Astrocyte of the spinal cord (primary cell): ENCODE measurements around the gene LY6G5B.

Experiments
- DNase-seq: peaks from one replicate; pipeline ENCODE4 v3.0.0; 2011; ENCODE audit warnings: low read depth, low spot score
- H3K4me3 ChIP-seq: 2 replicates; pipeline ENCODE4 v1.5.1; 2011; ENCODE audit warnings: low read depth, mild to moderate bottlenecking, low read length, moderate library complexity
- in situ Hi-C: cut with HindIII; loops from 2 replicates; pipeline ENCODE4 v1.10.0; 2017; ENCODE audit warnings: low sequenced_read_pairs
- TF ChIP-seq, protein P1 (sequence below): IDR thresholded peaks from 2 replicates; pipeline ENCODE4 v1.5.1; 2012; ENCODE audit warnings: low read depth, mild to moderate bottlenecking, low read length, inconsistent platforms

The LY6G5B gene, protein sequence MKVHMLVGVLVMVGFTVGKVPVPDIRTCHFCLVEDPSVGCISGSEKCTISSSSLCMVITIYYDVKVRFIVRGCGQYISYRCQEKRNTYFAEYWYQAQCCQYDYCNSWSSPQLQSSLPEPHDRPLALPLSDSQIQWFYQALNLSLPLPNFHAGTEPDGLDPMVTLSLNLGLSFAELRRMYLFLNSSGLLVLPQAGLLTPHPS

DNA sequence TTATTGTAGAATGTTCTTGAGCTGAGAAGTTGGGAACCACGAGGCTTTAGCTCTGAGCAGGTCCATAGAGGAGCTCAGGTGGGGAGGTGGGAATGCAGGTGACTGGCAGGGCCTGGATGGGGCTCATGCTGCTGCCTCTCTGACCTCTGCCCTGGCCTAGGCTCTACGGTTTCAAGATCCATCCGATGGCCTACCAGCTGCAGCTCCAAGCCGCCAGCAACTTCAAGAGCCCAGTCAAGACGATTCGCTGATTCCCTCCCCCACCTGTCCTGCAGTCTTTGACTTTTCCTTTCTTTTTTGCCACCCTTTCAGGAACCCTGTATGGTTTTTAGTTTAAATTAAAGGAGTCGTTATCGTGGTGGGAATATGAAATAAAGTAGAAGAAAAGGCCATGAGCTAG, at the start of gene LY6G5B:
LY6G5B (plus strand) TSS at position 301 of the 400 bp plus-strand sequence. CDS start 975 bp downstream, outside the sequence.
- in situ Hi-C loops, result no loop called here
- H3K4me3 ChIP-seq, result no peak within 1 kb of the TSS
- no peak for DNase-seq
- TF ChIP-seq, protein P1, sequence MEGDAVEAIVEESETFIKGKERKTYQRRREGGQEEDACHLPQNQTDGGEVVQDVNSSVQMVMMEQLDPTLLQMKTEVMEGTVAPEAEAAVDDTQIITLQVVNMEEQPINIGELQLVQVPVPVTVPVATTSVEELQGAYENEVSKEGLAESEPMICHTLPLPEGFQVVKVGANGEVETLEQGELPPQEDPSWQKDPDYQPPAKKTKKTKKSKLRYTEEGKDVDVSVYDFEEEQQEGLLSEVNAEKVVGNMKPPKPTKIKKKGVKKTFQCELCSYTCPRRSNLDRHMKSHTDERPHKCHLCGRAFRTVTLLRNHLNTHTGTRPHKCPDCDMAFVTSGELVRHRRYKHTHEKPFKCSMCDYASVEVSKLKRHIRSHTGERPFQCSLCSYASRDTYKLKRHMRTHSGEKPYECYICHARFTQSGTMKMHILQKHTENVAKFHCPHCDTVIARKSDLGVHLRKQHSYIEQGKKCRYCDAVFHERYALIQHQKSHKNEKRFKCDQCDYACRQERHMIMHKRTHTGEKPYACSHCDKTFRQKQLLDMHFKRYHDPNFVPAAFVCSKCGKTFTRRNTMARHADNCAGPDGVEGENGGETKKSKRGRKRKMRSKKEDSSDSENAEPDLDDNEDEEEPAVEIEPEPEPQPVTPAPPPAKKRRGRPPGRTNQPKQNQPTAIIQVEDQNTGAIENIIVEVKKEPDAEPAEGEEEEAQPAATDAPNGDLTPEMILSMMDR, result no peak

DNA sequence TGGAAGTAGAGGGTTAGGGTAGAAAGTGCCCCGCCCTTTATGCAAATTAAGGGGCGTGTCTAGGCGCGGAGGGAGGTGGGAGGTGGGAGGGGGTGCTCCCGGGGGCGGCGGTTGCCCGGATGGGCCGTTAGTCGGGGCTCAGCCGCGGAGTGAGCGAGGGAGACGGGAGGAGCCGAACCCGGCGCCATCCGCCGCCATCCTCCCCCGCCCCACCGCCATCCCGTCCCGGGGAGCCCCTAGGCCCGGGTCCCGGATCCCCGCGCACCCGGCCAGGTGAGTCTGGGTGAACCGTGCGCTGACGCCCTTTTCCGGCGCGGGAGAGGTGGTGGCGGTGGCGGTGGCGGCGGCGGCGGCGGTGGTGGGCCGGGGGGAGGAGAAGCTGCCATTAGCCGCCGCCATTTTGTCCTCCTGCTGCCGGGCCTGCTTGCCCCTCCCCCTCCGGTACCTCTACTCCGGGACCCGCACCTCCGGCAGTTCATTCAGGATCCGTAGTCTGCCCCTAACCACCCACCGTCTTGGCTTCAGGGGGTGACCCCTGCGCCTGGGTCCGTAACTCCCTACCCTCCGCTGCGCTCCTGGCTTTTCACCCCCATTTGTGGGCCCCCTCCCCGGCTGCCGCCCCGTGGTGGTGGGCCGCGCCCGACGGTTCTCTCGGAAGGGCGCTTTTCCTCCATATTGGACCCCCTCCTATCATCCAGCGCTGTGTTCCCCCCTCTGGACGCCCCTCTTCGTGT, 49.0 kb upstream of the LY6G5B start, which contains the start of gene PRRC2A:
PRRC2A (plus strand) TSS at position 130 of the 734 bp plus-strand sequence. CDS start 2,075 bp downstream, outside the sequence.
- no peak for DNase-seq
- TF ChIP-seq, protein P1, result no peak
- peak within 1 kb of the TSS; percentile 66 for H3K4me3 ChIP-seq
- in situ Hi-C loops, result no loop called here

DNA sequence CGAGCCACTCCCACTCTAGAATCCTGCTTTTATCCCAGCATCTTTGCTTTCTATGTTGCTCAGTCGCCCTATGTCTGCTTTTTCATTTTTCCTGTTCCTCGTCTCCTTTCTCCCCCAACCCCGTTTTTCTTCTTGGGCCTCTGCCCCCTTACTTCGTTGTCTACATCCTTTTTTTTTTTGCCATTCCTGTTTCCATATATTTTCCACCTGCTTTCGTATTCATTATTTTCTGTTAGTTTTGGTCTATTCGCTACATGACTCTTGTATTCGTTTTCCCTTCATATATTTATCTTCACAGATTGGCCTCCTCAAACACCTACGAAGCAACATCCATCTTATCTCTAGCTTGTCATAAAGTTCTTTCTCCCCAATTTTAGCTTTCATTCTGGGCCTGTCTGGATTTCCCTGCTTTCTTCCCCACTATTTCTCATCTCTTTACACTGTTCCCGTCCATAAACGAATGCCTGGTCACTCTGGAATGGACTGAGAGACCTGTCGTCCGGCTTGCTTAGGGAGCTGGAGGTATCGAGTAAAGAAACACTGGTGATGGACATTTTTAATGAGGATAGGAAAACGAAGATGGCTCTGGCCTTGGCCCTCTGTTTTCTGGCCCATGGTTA, 48.3 kb upstream of the LY6G5B start:
- in situ Hi-C loops, result no loop called here
- DNase-seq, result no peak
- TF ChIP-seq, protein P1, result no peak
- H3K4me3 ChIP-seq, result peak overlapping the region; percentile 61

DNA sequence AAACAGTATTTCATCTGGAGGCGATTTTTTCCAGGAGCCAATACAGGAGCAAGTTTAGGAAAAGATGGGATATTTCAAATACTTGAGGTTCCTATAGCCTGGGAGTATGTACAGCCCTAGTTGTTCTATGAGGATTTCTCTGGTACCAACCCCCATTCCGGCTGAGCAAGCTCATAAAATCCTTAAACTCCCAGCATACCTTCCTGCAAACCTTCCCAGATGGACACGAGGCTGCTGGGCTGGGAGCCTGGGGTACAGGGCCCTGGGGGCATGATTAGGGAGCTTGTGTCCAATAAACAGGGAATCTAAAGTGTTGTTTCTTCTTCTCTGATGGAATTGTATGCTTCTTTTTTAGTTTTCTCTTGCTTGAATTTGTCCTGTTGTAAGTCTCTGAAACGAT, 47.8 kb upstream of the LY6G5B start:
- TF ChIP-seq, protein P1, result no peak
- in situ Hi-C loops, result no loop called here
- H3K4me3 ChIP-seq, result peak overlapping the region; percentile 61
- no peak for DNase-seq

DNA sequence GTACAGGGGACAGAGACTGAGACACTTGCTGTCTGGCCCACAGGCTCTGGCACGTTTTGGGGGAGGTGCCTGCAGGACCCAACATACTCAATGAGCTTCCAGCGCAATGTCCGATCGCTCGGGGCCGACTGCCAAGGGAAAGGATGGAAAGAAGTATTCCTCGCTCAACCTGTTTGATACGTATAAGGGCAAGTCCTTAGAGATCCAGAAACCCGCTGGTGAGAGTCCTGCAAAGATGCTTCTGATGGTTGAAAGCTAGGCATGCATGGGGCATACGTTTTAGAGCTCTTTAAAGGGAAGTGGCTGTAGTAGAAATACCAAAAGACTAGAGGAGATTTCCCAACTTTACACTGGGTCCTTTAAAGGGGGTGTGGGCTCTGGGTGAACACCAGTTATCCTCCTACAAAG, 47.1 kb upstream of the LY6G5B start:
- in situ Hi-C loops, result no loop called here
- peak overlapping the region; percentile 61 for H3K4me3 ChIP-seq
- TF ChIP-seq, protein P1, result no peak
- no peak for DNase-seq

DNA sequence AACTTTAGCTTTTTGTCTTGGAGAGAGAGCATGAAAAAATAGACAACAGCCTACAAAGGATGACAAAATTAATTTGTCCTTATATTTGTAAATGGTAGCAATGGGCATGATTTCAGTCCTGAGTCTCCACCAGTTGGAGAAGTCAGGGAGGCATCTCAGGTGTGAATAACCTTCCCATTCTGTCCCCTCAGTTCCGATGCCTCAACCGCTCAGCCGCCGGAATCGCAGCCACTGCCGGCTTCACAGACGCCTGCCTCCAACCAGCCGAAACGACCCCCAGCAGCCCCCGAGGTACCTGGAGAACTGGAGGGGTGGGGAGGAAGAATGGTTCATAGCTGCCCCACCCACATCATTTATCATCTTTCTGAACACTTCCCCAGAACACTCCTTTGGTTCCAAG, 45.7 kb upstream of the LY6G5B start:
- DNase-seq, result no peak
- TF ChIP-seq, protein P1, result no peak
- in situ Hi-C loops, result no loop called here
- no peak overlapping the region for H3K4me3 ChIP-seq
